Adrenal gland (tissue), 5 donors: Measurements from ENCODE around the gene ZNF695.

Source experiments
- POLR2A ChIP-seq, 2 donors: fragments of 450-650 bp; IDR thresholded peaks; one replicate each; pipeline ENCODE4 v1.6.1; 2017; ENCODE audit warnings: antibody characterized with exemption in 2 of 2, mild to moderate bottlenecking in 2 of 2, moderate library complexity in 1 of 2
- TF ChIP-seq, protein P1 (sequence below), 6 experiments: fragments of 450-650 bp in 4 of 6; fragments of 200-600 bp in 2 of 6; sonication (generic) in 1 of 6; IDR thresholded peaks; 1 replicate in 5 of 6; 2 replicates in 1 of 6; pipeline versions ENCODE4 v1.5.1 to v1.8.0; 2016 to 2021; ENCODE audit warnings: antibody characterized with exemption in 6 of 6, mild to moderate bottlenecking in 2 of 6, moderate library complexity in 1 of 6
- donor health status: DM: no; HTN: no; CAD: no.

DNA sequence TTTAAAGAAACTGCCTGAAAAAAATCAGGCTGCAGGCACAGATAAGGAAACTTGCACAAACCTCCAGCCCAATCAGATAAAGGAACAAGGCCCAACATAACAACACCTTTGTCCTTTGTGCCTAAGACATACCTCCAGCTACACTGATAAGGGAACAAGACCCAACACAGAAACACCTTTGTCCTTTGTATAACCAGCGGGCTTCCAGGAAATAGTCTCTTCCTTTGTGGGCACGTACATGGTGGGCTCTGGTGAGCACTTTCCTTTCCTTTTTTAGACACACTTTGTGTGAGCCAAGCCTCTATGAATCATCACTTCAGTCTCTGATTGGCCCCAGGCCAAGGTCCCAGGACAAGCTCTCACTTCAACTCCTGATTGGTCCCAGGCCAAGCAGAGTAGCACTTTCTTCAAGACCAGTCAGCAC lies 47.1 kb upstream of the ZNF695 start:
- TF ChIP-seq, protein P1, sequence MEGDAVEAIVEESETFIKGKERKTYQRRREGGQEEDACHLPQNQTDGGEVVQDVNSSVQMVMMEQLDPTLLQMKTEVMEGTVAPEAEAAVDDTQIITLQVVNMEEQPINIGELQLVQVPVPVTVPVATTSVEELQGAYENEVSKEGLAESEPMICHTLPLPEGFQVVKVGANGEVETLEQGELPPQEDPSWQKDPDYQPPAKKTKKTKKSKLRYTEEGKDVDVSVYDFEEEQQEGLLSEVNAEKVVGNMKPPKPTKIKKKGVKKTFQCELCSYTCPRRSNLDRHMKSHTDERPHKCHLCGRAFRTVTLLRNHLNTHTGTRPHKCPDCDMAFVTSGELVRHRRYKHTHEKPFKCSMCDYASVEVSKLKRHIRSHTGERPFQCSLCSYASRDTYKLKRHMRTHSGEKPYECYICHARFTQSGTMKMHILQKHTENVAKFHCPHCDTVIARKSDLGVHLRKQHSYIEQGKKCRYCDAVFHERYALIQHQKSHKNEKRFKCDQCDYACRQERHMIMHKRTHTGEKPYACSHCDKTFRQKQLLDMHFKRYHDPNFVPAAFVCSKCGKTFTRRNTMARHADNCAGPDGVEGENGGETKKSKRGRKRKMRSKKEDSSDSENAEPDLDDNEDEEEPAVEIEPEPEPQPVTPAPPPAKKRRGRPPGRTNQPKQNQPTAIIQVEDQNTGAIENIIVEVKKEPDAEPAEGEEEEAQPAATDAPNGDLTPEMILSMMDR (IDR thresholded peaks at IDR 0.05), result no peak
- no peak for TF ChIP-seq POLR2A (IDR thresholded peaks at IDR 0.05)
